Eye (tissue), 1 donor: ENCODE results near the gene LZTS2.

Experiments
- DNase-seq: peaks from one replicate; pipeline ENCODE4 v3.0.0-alpha.2; 2015

The LZTS2 gene

DNA sequence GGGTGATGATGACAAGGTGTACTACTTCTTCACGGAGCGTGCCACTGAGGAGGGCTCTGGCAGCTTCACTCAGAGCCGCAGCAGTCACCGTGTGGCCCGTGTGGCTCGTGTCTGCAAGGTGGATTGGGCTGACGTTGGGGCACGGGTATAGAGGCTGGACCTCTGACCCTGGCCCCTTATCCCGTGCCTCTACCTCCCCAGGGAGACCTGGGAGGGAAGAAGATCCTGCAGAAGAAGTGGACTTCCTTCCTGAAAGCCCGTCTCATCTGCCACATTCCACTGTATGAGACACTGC lies 20.8 kb upstream of the LZTS2 start:
- no peak for DNase-seq

GRCh38 chr10:100979791-100980272 lies 19.8 kb upstream of the LZTS2 start:
- DNase-seq: no peak

- no peak for DNase-seq
Observed at GRCh38 chr10:100980311-100980710, 19.3 kb upstream of the LZTS2 start.

- no peak for DNase-seq
Observed at GRCh38 chr10:100980711-100981110, 18.9 kb upstream of the LZTS2 start.

- DNase-seq: no peak
Observed at GRCh38 chr10:100981178-100981772, 18.3 kb upstream of the LZTS2 start.

GRCh38 chr10:100982916-100983830 lies 16.4 kb upstream of the LZTS2 start:
- no peak for DNase-seq

GRCh38 chr10:100983868-100984671 lies 15.5 kb upstream of the LZTS2 start:
- no peak for DNase-seq

GRCh38 chr10:100984672-100985177 lies 14.9 kb upstream of the LZTS2 start:
- DNase-seq: no peak

- no peak for DNase-seq
Observed at GRCh38 chr10:100985336-100985735, 14.3 kb upstream of the LZTS2 start.

GRCh38 chr10:100986623-100986951 lies 13.0 kb upstream of the LZTS2 start:
- no peak for DNase-seq

DNA sequence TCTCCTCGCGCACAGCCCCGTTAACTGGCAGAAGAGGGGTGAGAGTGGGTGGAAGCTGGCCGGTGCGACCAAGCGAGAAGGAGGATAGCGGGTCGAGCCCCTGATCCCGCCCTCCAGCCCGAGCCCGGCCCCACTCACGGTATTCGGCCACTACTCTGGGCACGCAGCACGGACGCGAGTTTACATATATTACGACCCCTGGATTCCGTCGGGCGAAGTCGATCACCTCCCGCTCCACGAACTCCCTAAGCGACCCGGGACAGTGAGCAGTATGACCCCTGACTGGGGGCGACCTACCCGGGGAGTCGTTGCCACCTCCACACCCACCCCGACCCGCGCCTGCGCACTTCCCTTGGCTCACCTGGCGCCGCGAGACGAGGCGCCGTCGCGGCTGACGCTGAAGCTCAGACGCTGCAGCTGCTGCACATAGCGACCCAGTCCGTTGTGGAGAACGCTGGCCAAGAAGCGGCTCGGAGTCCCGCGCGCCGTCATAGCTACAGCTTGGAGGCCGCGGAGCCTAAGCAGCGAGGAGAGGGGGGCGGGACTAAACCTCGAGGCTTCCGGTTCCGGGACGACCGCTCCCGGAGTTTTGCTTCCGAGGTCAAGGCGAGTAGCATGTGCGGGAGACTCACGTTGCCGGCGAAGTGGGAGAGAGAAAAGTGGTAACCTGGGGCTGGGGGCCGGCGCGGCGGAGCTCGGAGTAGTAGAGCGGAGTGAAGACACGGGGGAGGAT lies 12.5 kb upstream of the LZTS2 start, which contains the start of the genes MRPL43 and TWNK:
Gene MRPL43, minus strand, starts transcription at position 546 of the 733 bp plus-strand sequence. Its CDS starts 54 bp downstream, at position 492.
Gene TWNK, plus strand, starts transcription at position 592 of the 733 bp plus-strand sequence. CDS start 668 bp downstream, outside the sequence.
- peak; percentile 95 for DNase-seq

GRCh38 chr10:100987685-100988049 lies 11.9 kb upstream of the LZTS2 start:
- DNase-seq: no peak

GRCh38 chr10:100988166-100988565 lies 11.4 kb upstream of the LZTS2 start:
- DNase-seq: no peak

DNA sequence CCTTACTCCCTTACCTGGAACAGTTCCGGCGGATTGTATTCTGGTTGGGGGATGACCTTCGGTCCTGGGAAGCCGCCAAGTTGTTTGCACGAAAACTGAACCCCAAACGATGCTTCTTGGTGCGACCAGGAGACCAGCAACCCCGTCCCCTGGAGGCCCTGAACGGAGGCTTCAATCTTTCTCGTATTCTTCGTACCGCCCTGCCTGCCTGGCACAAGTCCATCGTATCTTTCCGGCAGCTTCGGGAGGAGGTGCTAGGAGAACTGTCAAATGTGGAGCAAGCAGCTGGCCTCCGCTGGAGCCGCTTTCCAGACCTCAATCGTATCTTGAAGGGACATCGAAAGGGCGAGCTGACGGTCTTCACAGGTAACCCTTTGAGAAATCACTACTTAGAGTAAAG lies 10.5 kb upstream of the LZTS2 start:
- DNase-seq: no peak

GRCh38 chr10:100993986-100994708 lies 5.5 kb upstream of the LZTS2 start:
- DNase-seq: peak; percentile 82

- peak; percentile 70 for DNase-seq
Observed at GRCh38 chr10:100995181-100995580, 4.4 kb upstream of the LZTS2 start.

DNA sequence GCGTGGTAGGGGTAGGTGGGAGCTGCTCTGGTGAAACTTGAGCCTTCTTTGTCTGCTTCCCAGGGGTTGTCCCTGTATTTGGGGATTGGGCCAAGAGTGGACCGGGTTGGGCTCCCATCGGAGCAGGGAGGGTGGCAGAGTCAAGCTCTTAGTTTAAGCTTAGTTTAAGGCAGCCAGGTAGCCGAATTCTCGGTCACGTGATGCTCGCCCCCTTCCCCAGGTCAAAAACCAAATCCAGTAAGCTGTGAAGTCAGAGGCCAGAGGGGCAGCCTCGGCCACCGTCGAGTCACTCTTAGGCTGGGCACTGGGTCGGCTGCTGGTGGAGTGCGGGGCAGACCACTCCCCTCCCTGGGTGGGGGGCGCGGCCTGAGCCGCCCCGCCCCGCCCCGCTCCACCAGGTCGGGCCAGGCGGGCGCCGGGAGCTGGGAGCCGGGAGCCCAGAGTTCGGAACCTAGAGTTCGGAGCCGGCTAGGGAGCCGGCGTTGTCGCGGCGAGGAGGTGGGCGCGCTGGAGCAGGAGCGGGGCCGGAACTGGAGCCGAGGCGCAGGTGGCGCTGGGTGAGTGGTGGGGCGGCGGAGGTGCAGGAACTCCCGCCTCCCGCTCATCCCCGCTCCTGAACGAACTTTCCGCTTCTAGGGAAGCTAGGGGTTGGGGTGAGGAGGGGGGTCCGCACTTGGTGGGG lies 2.8 kb upstream of the LZTS2 start:
- DNase-seq: peak; percentile 79

GRCh38 chr10:100997360-100998182 lies 2.0 kb upstream of the LZTS2 start:
- DNase-seq: no peak

- peak; percentile 97 for DNase-seq
Observed at GRCh38 chr10:100998183-100998990, 1.2 kb upstream of the LZTS2 start.
